Stomach (tissue), 9 donors: ENCODE measurements around the gene CCSER1. TPM values are rescaled to one million over a fixed set of nuclear protein-coding genes. Genes with fewer than 3 reads are reported as not detected.

Source experiments
- DNase-seq, 2 donors: peaks; one replicate each; pipeline versions ENCODE4 v3.0.0 to v3.0.0-alpha.2; 2013 to 2019
- H3K27ac ChIP-seq, 5 donors: fragments of 200-600 bp in 4 of 5; sonication (generic) in 4 of 5; one replicate each; pipeline ENCODE4 v1.5.1; 2013 to 2019; ENCODE audit warnings: mild to moderate bottlenecking in 1 of 5, moderate library complexity in 1 of 5
- H3K27me3 ChIP-seq, 3 donors: fragments of 200-600 bp; sonication (generic); one replicate each; pipeline ENCODE4 v1.5.1; 2017 to 2019; ENCODE audit warnings: mixed run types in 1 of 3
- H3K36me3 ChIP-seq, 4 donors: fragments of 200-600 bp; sonication (generic); 1 replicate in 3 of 4; 2 replicates in 1 of 4; pipeline ENCODE4 v1.5.1; 2016 to 2019
- H3K4me1 ChIP-seq, 4 donors: fragments of 200-600 bp; sonication (generic); one replicate each; pipeline ENCODE4 v1.5.1; 2016 to 2019
- H3K4me3 ChIP-seq, 4 donors: fragments of 200-600 bp; sonication (generic) in 3 of 4; one replicate each; pipeline ENCODE4 v1.5.1; 2016 to 2019; ENCODE audit warnings: mild to moderate bottlenecking in 1 of 4
- H3K9me3 ChIP-seq, 4 donors: fragments of 200-600 bp; sonication (generic); one replicate each; pipeline ENCODE4 v1.5.1; 2016 to 2019
- EP300 ChIP-seq: sonication (generic); formaldehyde crosslinking; IDR thresholded peaks from one replicate; pipeline ENCODE4 v1.6.1; 2017; ENCODE audit warnings: antibody characterized with exemption
- POLR2A ChIP-seq, 4 donors: fragments of 450-650 bp; IDR thresholded peaks; one replicate each; pipeline ENCODE4 v1.6.1; 2016; ENCODE audit warnings: antibody characterized with exemption in 4 of 4, control low read depth in 2 of 4, mild to moderate bottlenecking in 1 of 4, moderate library complexity in 1 of 4
- POLR2AphosphoS5 ChIP-seq, 3 donors: sonication (generic); formaldehyde crosslinking; IDR thresholded peaks; one replicate each; pipeline ENCODE4 v1.6.1; 2016; ENCODE audit warnings: antibody characterized with exemption in 3 of 3
- WGBS, 5 donors: extraction: QIAGEN DNeasy Blood & Tissue Kit in 3 of 5; methylation state at CpG; one replicate each; pipeline versions ENCODE4 v1.1.5 to v1.1.7; 2013 to 2018; 5-methylcytosine and 5-hydroxymethylcytosine counted together
- intact Hi-C: fragments of 100-400 bp; cut with DNase I; formaldehyde crosslinking; loops from one replicate; pipeline ENCODE4 v1.15.1; 2023; ENCODE audit warnings: low total_unique reads
- polyA plus RNA-seq, 3 donors: library from polyadenylated mRNA; stranded (reverse); fragments of 200-250 nt; gene quantifications; one replicate each; pipeline ENCODE4 v1.2.3, GENCODE V29; 2013
- total RNA-seq, 5 donors: library from RNA; depleted of rRNA; stranded (reverse); fragments of >200 nt; gene quantifications; one replicate each; pipeline versions ENCODE4 v1.1.0 to v1.2.3, GENCODE V29; 2014 to 2016
- TF ChIP-seq, protein P1 (sequence below), 7 experiments: fragments of 450-650 bp in 4 of 7; fragments of 200-600 bp in 3 of 7; sonication (generic) in 3 of 7; IDR thresholded peaks; one replicate each; pipeline ENCODE4 v1.5.1; 2016 to 2019; ENCODE audit warnings: antibody characterized with exemption in 7 of 7, control low read depth in 2 of 7, mild to moderate bottlenecking in 1 of 7
- donor health status: healthy with polysubstance abuse.
- donor health status: Bipolar disorder and iron deficiency.
- donor health status: healthy.

CCSER1 gene
- total and polyA plus RNA-seq, 8 donors = 0.33 to 149 (median 15.2) TPM

DNA sequence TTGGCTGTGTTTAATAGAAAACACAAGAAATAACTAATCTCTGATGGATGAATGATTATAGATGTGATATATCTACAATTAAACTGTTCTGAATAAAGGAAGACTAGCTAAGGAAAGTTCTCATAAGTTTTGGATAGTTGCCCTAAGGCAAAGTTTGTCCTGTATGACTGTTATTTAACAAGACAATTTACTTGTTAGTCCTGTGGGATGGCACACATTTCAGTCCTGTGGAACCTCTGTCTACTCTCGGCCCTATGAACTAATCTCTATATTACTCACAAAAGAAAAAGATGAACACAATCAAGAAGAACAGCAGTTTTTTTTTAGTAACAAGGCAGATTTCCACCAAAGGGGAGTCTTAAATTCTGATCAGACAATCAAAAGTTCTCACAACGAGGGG, 314.6 kb downstream of the CCSER1 start:
- DNase-seq = no peak
- 71 to 91% (median 81%) methylated on average over 2 of the region's 2 CpGs for WGBS, 5 donors
- H3K36me3 ChIP-seq = no peaks in the 10 kb centered on the region
- peaks cover 0 to 10% (median 0%) of the 10 kb centered on the region in 4 donors for H3K4me1 ChIP-seq
- TF ChIP-seq EP300 (no peak), POLR2AphosphoS5 (IDR thresholded peaks at IDR 0.05) (no peak), POLR2A (IDR thresholded peaks at IDR 0.05) (no peak)
- TF ChIP-seq, protein P1, sequence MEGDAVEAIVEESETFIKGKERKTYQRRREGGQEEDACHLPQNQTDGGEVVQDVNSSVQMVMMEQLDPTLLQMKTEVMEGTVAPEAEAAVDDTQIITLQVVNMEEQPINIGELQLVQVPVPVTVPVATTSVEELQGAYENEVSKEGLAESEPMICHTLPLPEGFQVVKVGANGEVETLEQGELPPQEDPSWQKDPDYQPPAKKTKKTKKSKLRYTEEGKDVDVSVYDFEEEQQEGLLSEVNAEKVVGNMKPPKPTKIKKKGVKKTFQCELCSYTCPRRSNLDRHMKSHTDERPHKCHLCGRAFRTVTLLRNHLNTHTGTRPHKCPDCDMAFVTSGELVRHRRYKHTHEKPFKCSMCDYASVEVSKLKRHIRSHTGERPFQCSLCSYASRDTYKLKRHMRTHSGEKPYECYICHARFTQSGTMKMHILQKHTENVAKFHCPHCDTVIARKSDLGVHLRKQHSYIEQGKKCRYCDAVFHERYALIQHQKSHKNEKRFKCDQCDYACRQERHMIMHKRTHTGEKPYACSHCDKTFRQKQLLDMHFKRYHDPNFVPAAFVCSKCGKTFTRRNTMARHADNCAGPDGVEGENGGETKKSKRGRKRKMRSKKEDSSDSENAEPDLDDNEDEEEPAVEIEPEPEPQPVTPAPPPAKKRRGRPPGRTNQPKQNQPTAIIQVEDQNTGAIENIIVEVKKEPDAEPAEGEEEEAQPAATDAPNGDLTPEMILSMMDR (IDR thresholded peaks at IDR 0.05) = no peak
- no peak overlapping the region for H3K27ac ChIP-seq
- intact Hi-C loops = no loop called here
- H3K4me3 ChIP-seq = no peak overlapping the region
- no peaks in the 10 kb centered on the region for H3K27me3 ChIP-seq
- H3K9me3 ChIP-seq = no peaks in the 10 kb centered on the region

DNA sequence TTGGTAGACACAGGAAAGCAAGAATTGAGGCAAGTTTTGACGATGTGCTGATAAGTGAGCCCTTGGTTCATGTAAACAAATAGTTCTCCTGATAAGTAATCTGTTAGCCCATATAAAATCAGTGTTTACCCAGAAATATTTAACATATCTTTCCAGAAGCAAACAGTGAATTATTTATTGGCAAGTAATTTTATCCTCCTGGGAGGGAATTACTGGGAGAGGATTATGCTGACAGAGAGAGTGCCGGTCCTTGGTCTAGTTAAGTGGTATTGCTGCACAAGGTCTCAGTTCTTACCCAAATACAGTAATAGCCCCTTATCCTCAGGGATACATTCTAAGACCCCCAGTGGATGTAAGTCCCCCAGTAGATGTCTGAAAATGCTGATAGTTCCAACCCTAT, 315.4 kb downstream of the CCSER1 start:
- no peak for DNase-seq
- 21 to 52% (median 24%) methylated on average over 2 of the region's 2 CpGs for WGBS, 5 donors
- no peaks in the 10 kb centered on the region for H3K27me3 ChIP-seq

DNA sequence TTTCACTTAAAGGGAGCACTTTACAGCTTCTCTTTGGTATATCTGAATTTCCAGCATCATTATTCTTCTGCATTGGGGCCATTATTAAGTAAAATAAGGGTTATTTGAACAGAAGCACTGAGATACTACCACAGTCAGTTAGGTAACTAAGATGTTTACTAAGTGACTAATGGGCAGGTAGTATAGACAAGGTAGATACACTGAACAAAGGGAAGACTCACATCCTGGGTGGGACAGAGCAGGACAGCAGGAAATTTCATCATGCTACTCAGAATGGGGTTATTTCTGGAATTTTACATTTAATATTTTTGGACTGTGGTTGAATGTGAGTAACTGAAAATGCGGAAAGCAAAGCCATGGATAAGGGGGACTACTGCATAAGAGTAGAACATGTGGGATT, 316.0 kb downstream of the CCSER1 start:
- WGBS, 5 donors = 89 to 96% (median 94%) methylated on average over 1 of the region's 1 CpG
- no peak overlapping the region for H3K4me3 ChIP-seq

More for the DNA sequence above, 315.4 kb downstream of the CCSER1 start:
- TF ChIP-seq POLR2A (IDR thresholded peaks at IDR 0.05) (no peak), POLR2AphosphoS5 (IDR thresholded peaks at IDR 0.05) (no peak), EP300 (no peak)
- TF ChIP-seq, protein P1 (IDR thresholded peaks at IDR 0.05) = no peak
- no peaks in the 10 kb centered on the region for H3K36me3 ChIP-seq
- no peak overlapping the region for H3K27ac ChIP-seq
- no peaks in the 10 kb centered on the region for H3K9me3 ChIP-seq
- peaks cover 0 to 10% (median 0%) of the 10 kb centered on the region in 4 donors for H3K4me1 ChIP-seq
- H3K4me3 ChIP-seq = no peak overlapping the region
- intact Hi-C loops = no loop called here

DNA sequence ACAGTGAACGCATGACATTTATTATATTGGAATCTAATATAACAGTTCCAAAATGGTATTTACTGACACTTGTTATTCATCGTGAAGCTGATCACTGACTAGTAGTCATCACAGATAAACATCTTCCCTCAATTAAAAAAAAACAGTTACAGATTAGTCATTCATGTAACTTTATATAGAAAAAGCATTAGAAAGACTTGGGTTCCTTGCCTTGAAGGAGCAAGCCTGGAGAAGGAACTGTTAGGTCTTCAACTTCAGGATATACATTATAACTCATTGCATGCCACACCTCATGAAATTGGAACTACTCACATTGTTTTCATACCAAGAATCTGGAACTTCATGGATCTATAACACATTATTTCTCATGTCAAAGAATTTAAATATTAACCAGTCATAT, 317.7 kb downstream of the CCSER1 start:
- Histone ChIP-seq H3K4me3 (no peak overlapping the region), H3K27ac (no peak overlapping the region), H3K9me3 (peaks cover 0 to 9% (median 4%) of the 10 kb centered on the region in 4 donors), H3K36me3 (no peaks in the 10 kb centered on the region), H3K27me3 (no peaks in the 10 kb centered on the region), H3K4me1 (peaks cover 0 to 10% (median 0%) of the 10 kb centered on the region in 4 donors)
- intact Hi-C loops = no loop called here
- no peak for DNase-seq
- TF ChIP-seq POLR2AphosphoS5 (IDR thresholded peaks at IDR 0.05) (no peak), EP300 (no peak), POLR2A (IDR thresholded peaks at IDR 0.05) (no peak)
- TF ChIP-seq, protein P1 (IDR thresholded peaks at IDR 0.05) = no peak
- 86 to 97% (median 94%) methylated on average over 2 of the region's 2 CpGs for WGBS, 5 donors

More for the DNA sequence above, 316.0 kb downstream of the CCSER1 start:
- intact Hi-C loops = no loop called here
- Histone ChIP-seq H3K27ac (no peak overlapping the region), H3K4me1 (peaks cover 0 to 10% (median 0%) of the 10 kb centered on the region in 4 donors), H3K9me3 (no peaks in the 10 kb centered on the region), H3K27me3 (no peaks in the 10 kb centered on the region), H3K36me3 (no peaks in the 10 kb centered on the region)
- no peak for DNase-seq
- TF ChIP-seq POLR2A (IDR thresholded peaks at IDR 0.05) = no peak
- no peak for TF ChIP-seq EP300
- TF ChIP-seq POLR2AphosphoS5 (IDR thresholded peaks at IDR 0.05) = no peak
- TF ChIP-seq, protein P1 (IDR thresholded peaks at IDR 0.05) = no peak
